Hair follicle dermal papilla cell (primary cell): ENCODE data around the gene NECTIN3. TPM values are rescaled to one million over a fixed set of nuclear protein-coding genes. Genes with fewer than 3 reads are reported as not detected.

ENCODE experiments used
- total RNA-seq: library from RNA; depleted of rRNA; stranded (reverse); fragments of >200 nt; gene quantifications from 2 replicates; pipeline ENCODE4 v1.2.3, GENCODE V29; 2012

The NECTIN3 gene
- total RNA-seq = 123 and 136 TPM in 2 replicates

GRCh38 chr3:111071257-111072030 lies at the start of gene NECTIN3:
Gene NECTIN3, plus strand, starts transcription at chr3:111071816. Its CDS starts 202 bp downstream, at chr3:111072018.

